Measurements from ENCODE around the gene ZNRF1.
A peak's percentile ranks its signal among the peaks of the same experiment; 100 is the strongest.

Gene ZNRF1

DNA sequence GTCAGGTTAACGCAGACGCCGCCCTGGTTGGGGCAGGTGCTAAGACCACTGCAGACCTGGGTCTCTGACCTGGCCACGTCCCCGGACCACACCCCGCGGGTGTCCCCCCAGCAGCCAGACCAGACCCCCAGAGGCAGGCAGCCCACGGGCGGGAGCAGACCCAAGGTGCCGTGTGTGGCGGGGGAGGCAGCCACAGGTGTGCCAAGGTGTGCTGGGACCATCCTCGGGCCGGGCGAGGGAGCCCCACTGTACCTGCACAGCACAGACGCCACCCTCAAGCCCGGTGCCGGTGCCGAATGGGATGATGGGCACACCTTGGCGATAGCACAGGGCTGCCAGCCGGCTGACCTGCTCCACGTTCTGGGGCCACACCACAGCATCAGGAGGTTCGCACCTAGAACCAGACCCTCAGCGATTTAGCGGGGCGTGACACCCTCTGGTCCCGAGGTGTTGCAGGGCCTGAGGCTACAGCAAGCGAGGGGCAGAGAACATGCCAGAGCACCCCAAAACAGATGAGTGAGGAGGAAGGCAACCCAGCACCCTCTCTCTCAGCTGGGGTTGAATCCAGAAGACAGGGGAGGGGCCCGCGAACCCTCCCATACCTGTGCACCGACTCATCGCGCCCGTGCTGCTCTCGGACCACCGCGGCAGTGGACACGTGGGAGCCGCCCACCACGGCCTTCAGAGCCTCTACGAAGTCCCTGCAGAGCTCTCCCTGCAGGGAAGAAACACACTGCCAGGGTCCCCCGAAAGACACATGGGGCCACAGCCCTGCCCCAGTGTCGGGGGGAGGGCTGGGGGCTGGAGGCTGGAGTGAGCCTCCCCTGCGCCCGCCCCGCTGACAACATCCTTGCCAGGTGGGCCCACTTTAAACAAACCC is 116.4 kb downstream of the ZNRF1 start:
- no peak for DNase-seq

- peak; percentile 81 for DNase-seq
Observed at GRCh38 chr16:75116081-75116910, 117.5 kb downstream of the ZNRF1 start, which contains the start of gene LDHD. LDHD (minus strand) TSS chr16:75116780; CDS start chr16:75116720, 60 bp downstream.

DNA sequence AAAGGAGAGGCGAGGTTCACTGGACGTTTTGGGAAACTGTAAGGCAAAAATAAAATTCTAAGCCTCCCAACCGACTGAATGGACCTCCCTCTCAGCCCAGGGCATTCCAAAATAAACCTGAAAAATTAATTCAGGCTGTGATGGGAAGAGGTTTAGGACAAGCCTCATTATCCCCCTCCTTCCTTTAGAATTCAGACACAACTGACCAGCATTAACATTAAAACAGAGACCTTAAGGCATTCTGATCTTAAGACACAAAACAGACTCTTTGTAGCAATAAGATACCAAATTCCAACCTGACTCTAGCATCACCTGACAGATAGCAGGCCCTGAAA is 118.1 kb downstream of the ZNRF1 start:
- no peak for DNase-seq

- no peak for DNase-seq
Observed at GRCh38 chr16:75118943-75119539, 120.2 kb downstream of the ZNRF1 start.

DNA sequence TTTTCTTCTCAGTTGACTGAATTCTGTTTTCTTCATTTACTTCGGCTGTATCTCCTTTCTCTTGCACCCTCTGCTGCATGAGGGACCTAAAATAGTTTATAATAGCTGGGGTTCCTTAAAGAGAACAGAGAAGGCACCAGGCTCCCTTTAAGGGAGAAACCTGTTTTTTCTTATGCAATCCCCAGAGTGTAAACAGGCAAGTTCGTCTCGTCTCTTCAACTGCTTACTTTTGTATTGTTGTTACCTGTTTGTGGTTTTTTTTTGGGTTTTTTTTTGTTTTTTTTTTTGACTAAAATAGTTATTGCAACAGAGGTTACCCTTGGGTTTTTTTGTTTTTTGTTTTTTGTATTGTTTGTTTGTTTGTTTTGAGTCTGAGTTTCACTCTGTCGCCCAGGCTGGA is 121.4 kb downstream of the ZNRF1 start:
- no peak for DNase-seq

- DNase-seq: no peak
Observed at GRCh38 chr16:75121949-75122568, 123.2 kb downstream of the ZNRF1 start.

DNA sequence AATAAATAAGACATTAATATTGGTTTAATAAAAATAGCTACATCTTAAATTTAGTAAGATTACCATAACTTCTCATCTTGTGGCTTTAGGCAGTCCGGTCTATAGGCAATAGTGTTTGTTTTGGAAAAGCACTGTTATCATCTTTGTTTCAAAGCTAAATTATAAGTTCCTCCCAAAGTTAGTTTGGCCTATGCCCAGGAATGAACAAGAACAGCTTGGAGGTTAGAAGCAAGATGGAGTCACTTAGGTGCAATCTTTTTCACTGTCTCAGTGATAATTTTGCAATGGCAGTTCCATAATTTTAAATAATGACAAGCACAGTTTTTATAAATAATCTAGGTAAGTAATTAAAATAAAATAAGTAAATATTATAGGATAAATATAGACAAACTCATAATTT is 123.8 kb downstream of the ZNRF1 start:
- no peak for DNase-seq

- DNase-seq: no peak
Observed at GRCh38 chr16:75127713-75128415, 129.0 kb downstream of the ZNRF1 start.

DNA sequence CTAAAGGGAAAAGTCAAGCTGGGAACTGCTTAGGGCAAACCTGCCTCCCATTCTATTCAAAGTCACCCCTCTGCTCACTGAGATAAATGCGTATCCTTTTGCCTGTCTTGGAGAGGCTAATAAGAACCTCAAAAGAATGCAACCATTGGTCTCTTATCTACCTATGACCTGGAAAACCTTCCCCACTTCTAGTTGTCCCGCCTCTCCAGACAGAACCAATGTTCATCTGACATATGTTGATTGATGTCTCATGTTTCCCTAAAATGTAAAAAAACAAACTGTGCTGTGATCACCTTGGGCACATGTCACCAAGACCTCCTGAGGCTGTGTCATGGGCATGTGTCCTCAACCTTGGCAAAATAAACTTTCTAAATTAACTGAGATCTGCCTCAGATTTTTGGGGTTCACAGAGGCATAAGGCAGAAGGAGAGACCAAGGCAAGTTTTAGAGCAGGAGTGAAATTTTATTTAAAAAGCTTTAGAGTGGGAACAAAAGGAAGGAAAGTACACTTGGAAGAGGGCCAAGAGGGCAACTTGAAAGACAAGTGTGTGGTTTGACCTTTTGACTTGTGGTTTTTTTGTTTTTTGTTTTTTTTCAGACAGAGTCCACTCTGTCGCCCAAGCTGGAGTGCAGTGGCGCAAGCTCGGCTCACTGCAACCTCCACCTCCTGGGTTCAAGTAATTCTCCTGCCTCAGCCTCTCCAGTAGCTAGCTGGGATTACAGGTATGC is 130.8 kb downstream of the ZNRF1 start:
- DNase-seq: peak; percentile 39

- no peak for DNase-seq
Observed at GRCh38 chr16:75130150-75130771, 131.4 kb downstream of the ZNRF1 start.

DNA sequence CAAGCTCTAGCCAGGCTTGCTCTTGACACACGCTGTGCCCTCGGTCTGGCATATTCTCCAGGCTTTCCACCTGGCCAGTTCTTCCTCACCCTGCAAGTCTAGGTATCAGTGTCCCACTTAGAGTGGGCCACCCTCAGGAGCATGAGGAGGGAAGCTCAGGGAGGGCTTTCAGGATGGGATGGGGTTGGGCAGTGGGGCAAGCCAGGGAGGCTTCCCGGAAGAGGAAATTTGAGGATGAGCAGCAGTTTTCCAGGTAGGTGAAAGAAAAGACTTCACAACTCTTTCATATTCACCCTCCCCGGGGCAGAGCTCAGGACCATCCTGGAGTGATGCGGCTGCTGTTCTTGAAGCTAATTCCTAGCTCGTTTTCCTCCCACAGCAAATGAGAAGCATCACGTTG is 132.3 kb downstream of the ZNRF1 start:
- no peak for DNase-seq

DNA sequence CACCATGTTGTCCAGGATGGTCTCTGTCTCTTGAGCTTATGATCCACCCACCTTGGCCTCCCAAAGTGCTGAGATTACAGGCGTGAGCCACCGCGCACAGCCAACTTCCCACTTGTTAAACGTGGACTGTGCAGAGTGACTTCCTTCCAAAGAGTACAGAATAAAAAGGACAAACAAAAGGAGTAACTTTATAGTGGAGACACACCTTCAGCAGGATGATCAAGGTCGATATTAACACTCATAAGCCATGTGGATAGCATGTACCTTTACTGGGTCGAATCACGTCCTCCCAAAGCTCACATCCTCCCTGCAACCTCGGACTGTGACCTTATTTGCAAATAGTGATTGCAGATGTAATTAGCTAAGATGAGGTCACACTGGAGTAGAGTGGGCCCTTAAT is 139.4 kb downstream of the ZNRF1 start:
- no peak for DNase-seq

DNA sequence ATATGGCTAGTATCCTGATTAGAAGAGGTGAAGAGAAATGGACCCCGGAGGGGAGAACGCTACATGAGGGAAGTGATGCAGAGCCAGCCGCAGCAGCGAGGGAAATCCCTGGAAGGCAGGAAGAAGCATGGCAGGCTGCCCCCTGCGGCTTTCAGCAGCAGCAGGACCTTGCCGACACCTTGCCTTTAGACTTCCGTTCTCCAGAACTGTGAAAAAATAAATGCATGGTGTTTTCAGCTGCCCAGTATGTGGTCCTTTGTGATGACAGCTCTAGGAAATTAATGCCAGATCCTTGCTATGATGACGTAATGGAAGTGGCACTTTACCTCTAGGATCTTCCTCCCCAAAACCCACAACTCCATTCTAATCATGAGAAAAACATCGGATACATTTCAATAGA is 139.8 kb downstream of the ZNRF1 start:
- DNase-seq: no peak

DNA sequence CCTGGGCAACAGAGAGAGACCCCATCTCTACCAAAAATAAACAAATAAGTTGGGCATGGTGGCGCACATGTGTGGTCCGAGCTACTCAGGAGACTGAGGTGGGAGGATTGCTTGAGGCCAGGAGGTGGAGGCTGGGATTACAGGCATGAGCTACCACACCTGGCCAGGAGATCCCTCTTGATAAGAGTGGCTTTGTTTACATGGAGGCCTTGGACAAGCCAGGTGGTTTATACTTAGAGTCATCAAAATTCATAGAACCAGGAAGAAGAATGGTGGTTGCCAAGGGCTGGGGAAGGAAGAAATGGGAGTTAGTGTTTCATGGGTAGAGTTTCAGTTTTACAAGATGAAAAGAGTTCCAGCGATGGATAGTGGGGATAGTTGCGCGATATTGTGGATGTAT is 140.7 kb downstream of the ZNRF1 start:
- DNase-seq: no peak

- no peak for DNase-seq
Observed at GRCh38 chr16:75143941-75144340, 145.1 kb downstream of the ZNRF1 start.

DNA sequence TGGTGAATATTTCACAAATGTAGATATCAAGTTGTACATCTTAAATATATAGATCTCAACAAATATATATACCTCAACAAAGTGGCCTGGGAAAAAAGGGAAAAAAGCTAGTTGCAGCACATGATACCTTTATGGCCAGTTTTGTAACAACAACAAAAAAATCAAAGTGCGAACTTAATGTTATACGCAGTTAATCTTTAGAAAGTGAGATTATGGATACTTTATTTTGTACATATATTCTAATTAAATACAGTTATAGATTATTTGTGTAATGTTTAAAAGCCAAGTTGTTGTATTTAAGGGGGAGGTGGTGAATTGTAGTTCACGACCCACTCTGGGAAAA is 149.1 kb downstream of the ZNRF1 start:
- no peak for DNase-seq

GRCh38 chr16:75148311-75149195 is 149.7 kb downstream of the ZNRF1 start, which contains the start of gene ZFP1:
ZFP1 (plus strand) TSS chr16:75148524; CDS start chr16:75152952, 4,428 bp downstream.
- DNase-seq: peak; percentile 98

- no peak for DNase-seq
Observed at GRCh38 chr16:75151798-75152197, 153.0 kb downstream of the ZNRF1 start.

DNA sequence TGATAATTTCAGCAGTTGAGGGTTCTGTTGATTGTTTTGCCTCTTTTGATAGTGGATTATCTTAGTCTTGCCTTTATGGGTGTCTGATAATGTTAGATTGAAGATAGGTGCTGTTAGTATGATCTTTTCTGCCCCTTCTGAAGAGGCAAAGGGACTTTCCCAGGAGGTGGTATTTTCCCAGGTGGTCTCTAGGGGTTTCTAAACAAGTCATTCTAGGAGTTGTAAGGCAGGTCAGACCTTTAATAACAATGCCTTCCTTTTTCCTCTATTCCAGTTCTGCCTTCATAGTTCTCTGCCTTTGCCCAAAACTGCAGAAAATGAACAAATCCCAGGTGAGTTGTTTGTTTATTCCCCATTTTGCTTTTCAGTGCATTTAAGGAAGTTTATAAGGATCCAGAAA is 153.8 kb downstream of the ZNRF1 start:
- DNase-seq: no peak

- no peak for DNase-seq
Observed at GRCh38 chr16:75160386-75160785, 161.6 kb downstream of the ZNRF1 start.

Measured in hematopoietic multipotent progenitor cell treated with erythropoietin and hydrocortisone succinate and interleukin-3 and kit ligand, for 6 days (in vitro differentiated cells).